ENCODE measurements around the gene UIMC1.

UIMC1 gene

DNA sequence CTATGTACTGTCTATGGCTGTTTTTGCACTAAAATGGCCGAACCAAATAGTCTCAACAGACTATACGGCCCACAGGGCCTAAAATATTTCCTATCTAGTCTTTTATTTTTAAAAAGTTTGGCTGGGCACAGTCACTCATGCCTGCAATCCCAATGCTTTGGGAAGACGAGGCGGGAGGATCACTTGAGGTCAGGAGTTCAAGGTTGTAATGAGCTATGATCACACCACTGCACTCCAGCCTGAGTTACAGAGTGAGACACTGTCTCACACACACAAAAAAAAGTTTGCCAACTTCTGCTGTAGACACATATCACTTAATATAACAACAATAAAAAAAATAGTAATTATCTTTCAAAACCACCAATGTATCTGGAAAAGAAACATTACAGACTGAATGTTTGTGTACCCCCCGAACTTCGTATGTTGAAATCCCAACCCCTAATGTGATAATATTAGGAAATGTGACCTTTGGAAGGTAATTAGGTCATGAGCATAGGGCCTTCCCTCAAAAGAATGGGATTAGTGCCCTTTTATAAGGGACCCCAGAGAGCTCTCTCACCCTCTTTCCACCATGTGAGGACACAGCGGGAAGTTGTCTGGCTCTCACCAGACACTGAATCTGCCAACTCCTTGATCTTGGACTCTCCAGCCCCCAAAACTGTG is 53.9 kb downstream of the UIMC1 start:
- DNase-seq = no peak

GRCh38 chr5:176948458-176948857 is 58.1 kb downstream of the UIMC1 start:
- DNase-seq = no peak

GRCh38 chr5:176947847-176948246 is 58.7 kb downstream of the UIMC1 start:
- DNase-seq = no peak

DNA sequence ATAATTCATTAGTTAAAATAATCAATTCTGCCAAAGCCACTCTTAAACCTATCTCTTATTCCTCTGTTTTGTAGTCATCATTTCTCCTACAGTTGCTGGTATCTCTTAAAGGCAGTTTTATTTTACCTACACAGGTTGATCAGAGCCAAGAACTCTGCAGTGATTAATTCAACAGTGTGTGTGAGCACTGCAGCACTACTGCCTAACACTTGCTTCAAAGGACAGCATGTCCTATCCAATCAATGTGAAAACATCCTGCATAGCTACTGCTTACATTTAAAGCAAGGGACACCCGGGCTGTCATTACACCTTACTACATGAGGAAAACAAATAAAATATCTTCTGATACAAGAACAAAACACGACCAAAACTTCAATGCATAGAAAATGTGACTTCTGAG is 62.3 kb downstream of the UIMC1 start:
- DNase-seq = no peak

- no peak for DNase-seq
Measured at GRCh38 chr5:176943816-176944215, 62.8 kb downstream of the UIMC1 start.

GRCh38 chr5:176941951-176942350 is 64.6 kb downstream of the UIMC1 start:
- no peak for DNase-seq

DNA sequence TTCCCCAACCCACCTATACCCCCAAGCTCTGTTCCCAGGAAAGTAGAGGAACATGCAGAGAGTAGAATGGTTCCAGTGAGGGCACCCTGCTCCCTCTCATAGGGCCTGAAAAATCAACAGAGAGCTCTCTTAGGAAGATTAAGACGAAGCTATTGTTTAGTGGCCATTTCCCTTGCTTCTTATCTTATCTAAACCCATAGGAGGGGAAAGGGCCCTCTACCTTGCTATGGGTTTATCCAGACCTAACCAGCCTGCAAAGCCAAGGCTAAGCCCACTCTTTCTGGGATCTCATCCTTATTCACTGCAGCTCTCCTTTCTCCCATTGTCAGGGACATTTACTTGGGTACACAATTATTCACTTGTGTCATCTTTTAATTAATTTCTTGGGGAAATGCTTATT is 68.1 kb downstream of the UIMC1 start:
- no peak for DNase-seq

GRCh38 chr5:176935017-176935416 is 71.6 kb downstream of the UIMC1 start:
- DNase-seq = no peak

DNA sequence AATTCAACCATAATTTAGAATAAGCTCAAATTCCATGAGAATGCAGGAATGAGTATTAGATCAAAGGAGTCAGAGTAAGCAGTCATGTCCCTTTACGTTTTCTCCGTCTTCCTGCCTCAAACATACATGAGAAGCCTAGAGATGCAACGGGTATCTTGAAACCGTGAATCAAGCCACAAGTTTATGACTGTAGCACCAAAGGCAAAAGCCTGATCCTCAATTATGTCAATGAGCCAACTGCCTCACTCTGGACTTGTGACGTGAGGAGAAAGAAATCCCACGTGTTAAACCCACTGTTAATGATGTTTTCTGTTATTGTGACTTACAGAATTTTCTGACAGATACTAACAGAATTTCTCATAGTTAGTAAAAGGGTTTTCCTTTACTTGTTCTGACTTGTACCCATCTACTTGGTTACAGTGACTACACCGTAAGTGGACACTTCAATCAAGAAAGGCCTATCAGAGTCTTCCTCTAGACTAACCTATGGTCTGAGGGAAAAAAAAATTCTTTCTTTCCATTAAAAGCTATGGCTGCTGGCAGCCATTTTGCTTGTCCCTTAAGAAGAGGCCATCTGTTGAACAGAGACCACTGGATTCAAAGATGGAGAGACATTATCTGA is 72.2 kb downstream of the UIMC1 start:
- no peak for DNase-seq

- no peak for DNase-seq
Measured at GRCh38 chr5:176929654-176930053, 76.9 kb downstream of the UIMC1 start.

- DNase-seq = no peak
Measured at GRCh38 chr5:176927562-176927961, 79.0 kb downstream of the UIMC1 start.

- no peak for DNase-seq
Measured at GRCh38 chr5:176922817-176923216, 83.8 kb downstream of the UIMC1 start.

DNA sequence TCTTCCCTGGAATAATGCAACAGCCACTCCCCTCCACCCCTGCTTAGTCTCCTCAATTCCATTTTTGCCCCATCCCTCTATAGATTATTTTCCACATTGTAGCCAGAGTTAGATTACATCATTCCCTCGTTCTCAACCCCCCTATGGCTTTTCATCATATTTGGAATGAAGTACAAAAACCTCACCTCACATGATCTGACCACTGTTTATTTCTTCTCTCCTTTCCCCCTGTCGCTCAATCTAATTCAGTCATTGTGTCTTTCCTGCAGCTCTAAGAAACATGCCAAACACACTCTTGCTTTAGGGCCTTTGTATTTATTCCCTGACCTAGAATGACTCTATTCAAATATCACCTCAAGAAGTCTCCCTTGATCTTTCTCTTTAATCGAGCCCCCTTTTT is 84.9 kb downstream of the UIMC1 start:
- DNase-seq = no peak

- DNase-seq = no peak
Measured at GRCh38 chr5:176918613-176919012, 88.0 kb downstream of the UIMC1 start.

DNA sequence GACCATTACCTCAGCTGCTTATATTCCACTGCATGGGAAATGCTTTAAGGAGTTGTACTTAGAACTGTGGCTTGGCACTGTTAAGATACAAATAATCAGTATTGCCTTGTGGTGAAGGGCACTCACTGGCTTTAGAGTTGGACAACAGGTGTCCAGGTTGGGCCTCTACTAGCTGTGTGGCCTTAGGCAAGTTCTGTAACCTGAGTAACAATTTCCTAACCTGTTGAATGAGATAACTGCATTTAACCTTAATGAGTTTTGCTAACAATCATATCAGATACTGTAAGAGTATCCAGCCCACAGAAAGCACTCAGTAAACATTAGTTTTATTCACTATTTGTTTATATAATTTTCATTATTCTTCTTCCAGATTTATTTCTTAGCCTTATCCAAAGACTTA is 90.2 kb downstream of the UIMC1 start:
- DNase-seq = no peak

DNA sequence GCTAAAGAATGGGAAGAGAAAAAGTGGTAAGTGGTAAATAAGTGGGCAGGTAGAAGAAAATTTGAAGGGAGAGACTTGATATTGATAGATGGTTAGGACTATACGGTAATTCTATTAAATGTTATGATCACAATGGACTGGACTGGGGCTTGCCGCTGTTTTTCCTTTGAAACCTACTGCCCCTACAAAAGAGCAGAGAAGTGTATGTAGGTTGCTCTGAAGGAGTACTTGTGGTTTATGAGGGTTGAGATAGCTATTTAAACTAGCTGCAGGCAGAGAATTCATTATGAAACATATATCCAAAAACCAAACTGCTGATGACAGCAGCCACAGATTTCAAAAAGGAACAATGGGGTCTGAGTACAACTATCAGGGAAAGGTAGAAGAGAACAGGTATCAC is 90.7 kb downstream of the UIMC1 start:
- no peak for DNase-seq

DNA sequence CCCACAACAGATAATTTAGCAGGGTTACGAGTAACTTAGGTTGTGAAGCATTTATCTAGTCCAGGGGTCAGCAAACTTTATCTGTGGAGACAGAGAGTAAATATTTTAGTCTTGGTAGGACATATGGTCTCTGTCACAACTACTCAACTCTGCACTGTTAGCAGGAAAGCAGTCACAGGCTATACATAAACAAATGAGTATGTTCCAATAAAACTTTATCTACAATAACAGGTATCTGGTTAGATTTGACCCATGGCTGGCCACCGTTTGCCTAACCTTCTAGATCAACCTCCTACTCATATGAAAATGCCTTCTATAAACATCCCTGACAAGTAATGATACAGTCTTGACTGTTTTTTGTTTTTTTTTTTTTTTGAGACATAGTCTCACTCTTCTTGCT is 94.5 kb downstream of the UIMC1 start:
- no peak for DNase-seq

DNA sequence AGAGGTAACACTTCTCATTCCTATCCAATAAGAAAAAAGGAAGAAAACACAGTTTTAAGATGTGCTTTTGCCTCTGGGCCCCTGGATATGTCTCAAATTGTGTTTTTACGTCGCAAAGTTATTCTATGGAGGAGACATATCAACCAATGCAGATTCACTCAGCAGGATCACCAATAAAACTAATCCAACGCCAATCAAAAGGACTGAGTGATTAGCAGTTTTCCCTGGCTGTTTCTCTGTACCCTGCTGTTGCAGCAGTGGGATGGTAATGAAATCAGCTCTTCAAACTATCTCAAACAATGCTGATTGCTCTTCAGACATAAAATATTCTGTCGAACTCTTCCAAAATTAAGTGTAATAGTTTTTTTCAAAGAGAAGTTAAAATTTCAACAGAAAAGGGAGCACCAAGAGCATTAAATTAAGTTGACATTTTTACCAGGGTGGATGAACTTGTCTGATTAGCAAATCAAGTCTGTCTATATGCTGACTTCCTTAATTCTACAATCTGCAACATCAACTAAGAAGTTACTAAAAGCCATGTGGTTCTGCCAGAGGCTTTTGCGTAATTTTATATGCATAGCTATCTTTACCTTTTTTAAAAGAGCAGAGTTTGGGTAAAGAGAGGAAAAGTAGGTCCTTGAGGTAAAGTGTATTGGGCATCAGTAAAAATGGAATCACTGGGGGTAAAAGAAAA is 97.8 kb downstream of the UIMC1 start:
- no peak for DNase-seq

DNA sequence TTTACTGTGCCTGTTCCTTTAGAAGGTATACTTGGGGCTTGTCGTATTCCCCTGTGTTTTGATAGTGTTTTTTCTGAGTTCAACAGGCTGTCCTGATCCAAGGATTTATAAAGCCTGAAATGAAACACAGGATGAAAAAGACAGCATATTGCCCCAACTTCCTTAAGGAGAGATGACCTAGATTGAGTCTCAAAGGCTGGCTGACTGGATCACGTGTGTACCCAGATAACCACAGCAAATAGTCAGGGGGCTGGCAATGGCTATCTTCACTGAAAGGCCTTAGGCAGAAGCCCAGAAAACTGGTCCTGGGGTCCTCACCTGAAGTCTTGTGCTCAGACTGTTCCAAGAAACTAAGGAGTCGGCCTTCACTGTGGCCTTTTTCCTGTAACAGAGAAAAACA is 99.8 kb downstream of the UIMC1 start:
- no peak for DNase-seq

- no peak for DNase-seq
Measured at GRCh38 chr5:176906126-176906525, 100.5 kb downstream of the UIMC1 start.

GRCh38 chr5:176904276-176904675 is 102.3 kb downstream of the UIMC1 start:
- no peak for DNase-seq

DNA sequence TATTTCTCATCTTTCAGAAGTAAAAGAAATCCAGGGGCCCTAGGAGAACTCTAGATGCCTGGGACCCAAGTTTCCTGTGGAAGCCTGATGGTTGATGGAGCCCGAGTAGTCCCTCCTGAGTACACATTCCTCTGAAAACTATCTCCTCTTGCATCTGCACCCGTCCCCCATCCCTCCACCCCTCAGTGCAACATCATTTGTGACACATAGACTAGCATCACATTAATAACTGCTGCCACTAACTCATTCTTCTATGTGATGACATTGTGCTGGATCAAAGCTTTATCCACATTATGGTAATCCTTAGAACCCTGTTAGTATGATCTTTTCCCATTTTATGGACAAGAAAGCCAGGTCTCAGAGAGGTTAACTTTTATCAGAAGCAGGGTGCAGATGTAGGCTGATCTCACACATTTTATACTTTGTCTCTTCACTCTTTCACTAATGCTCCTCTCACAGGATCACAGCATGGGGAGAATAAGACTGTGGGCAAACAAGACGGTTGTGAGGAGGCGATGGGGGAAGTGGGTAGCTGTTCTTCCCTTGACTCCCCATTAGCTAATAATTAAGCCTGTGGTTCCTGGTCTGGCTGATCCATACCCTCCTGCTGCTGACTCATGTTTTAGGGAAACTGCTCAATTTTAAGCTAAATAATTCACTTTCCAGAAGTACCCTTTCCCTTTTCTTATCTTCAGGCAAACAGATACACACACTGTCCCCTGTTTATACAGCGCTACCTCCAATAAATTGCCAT is 103.5 kb downstream of the UIMC1 start:
- no peak for DNase-seq

GRCh38 chr5:176902102-176902814 is 104.3 kb downstream of the UIMC1 start:
- DNase-seq = no peak

Measured in KG1 (cell line).